Inflammatory macrophage (primary cell): ENCODE measurements around the gene MYOF.
"Not testable (repeated sequence)": the region's sequence is repeated elsewhere in the genome, so short reads cannot be mapped to it uniquely, and the experiment has no call there.

Experiments
- DNase-seq, 2 donors: peaks; one replicate each; pipeline ENCODE4 v3.0.0-alpha.2; 2020 to 2022

Gene MYOF

GRCh38 chr10:93284246-93284645 lies 197.9 kb downstream of the MYOF start:
- not testable (repeated sequence) for DNase-seq

- no peak for DNase-seq
Measured at GRCh38 chr10:93281367-93281720, 200.8 kb downstream of the MYOF start.

DNA sequence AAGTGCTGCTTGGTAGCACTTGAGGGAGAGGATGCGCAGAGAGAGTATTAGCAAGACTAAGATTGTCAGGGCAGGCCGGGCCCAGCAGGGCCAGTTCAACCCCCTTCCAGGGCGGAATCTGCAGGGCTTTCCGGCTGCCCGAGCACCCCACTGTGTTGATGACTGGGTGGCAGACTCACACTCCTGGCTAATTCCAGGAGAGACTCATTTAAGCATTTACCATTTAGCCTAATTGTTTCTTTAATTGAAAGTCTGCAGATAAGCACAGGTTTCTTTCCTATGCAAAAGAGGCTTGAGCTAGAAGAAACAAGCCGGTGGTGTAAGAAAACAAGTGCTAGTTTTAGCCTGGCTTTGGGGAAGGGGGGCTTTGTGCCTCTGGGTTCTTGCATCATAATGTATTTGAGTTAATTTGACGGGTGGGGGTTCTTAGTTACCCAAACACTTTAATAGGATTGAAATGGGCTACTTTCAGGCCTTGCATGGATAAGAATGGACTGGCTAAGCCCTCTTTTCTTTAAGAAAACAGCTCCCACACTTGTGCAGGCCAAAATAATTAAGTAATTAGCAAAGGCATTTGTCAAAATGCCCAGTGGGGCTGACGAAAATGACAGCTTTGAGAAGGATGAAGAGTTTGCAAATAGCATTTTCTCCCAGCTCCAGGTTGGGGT lies 201.3 kb downstream of the MYOF start:
- no peak for DNase-seq

- DNase-seq = no peak
Measured at GRCh38 chr10:93280121-93280698, 201.9 kb downstream of the MYOF start.

- no peak for DNase-seq
Measured at GRCh38 chr10:93277360-93277759, 204.8 kb downstream of the MYOF start.

DNA sequence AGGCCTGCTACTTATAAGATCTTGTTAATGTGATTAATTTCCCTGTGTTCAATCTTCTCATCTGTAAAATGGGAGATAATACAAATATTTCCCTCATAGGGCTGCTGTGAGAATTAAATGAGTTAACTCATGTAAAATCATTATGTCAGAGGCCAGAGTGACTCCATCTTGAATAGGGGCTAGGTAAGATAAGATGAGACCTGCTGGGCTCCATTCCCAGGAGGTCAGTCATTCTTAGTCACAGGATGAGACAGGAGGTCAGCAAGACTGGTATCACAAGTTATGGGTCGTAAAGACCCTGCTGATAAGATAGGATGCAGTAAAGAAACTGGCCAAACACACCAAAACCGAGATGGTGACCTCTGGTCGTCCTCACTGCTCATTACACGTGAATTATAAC lies 207.7 kb downstream of the MYOF start:
- no peak for DNase-seq

DNA sequence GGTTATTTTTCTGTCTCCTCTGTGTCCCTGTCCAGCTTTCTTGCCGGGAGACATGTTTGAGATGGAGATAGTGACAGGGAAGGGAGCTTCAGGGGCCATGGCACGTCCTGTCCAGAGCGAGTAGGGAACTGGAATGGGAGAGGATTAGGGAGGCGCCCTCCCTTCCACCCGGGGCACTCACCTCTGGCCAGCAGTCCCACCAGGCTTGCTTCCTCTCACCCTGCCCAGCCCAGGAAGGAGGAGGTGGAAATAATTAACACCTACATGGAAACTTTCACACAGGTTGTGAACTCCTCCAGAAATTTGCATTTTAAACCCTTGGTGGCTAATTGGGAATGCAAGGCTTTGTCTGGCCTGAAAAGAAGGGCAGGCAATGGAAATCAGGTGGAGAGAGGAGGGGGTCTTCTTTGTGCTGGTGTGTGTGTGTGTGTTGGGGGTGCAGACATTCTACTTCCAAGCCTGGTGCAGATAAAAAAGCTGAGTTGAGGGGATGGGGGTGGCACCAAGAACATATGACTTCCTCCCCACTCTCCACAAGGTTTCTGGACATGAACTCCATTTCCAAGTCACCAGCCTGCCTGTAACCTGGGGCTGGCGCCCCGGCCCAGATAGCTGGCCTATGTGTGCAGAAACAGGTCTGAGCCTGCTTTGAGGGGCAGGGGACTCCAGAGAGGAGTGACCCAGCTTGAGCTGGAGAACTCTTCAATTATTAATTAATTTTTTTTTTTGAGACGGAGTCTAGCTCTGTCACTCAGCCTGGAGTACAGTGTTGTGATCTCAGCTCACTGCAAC lies 209.1 kb downstream of the MYOF start:
- DNase-seq = no peak

DNA sequence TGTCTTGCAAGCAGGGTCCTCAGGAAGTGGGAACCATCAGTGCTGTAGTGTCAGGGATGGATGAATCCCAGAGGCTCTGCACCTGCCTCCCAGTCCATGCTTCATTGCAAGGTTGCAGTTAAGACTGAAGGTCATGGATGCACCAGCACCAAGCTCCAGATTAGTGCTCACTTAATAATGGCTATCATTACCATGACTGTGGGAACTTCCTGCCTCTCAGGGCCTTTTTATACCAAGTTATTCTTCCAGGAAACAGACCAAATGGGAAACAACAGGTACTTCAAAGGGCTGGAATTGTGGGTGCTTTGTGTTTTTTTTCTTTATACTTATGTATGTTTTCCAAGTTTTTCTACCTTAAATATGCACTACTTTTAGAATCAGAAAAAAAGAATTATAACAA lies 210.8 kb downstream of the MYOF start:
- no peak for DNase-seq

DNA sequence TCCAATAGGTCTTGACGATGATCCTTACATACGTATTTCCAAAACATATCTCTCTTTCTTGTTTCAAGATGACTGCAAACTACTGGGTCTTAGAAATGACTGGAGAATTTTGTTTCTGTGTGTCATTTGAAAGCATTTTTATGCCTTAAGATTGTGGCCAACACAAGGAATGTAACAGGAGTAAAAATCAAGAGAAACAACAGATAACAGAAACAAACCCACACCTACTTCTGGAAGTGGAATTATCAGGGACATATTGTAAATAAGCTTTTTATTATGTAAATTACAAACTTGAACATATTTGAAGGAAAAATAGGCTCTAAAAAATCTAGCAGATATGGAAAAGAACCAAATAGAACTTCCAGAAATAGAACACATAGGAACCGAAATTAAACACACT lies 212.9 kb downstream of the MYOF start:
- DNase-seq = no peak

- DNase-seq = no peak
Measured at GRCh38 chr10:93268021-93268420, 214.1 kb downstream of the MYOF start.

GRCh38 chr10:93267521-93267920 lies 214.6 kb downstream of the MYOF start:
- DNase-seq = no peak

DNA sequence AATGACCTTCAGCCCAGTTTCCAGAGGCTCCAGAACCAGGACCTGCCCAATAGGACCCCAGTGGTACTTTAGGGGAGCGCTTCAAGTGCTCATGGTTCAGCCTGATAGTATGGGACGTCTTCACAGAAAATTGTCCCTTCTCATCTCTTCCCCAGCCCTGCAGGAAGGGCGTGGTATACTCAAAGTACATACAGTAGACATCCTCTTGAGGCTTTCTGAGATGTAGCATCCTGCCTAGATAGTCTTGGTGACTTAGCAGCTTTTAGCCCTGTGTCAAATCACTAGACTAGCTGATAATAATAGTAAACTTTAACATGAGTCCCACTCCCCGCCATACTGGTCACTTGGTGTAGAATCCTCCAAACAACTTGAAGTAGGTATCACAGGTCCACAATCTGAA lies 215.3 kb downstream of the MYOF start:
- DNase-seq = no peak

- DNase-seq = no peak
Measured at GRCh38 chr10:93261961-93262610, 220.0 kb downstream of the MYOF start.

- no peak for DNase-seq
Measured at GRCh38 chr10:93261089-93261488, 221.0 kb downstream of the MYOF start.

- no peak for DNase-seq
Measured at GRCh38 chr10:93259126-93259525, 223.0 kb downstream of the MYOF start.
